ENCODE data around the gene DOCK1.

The DOCK1 gene

DNA sequence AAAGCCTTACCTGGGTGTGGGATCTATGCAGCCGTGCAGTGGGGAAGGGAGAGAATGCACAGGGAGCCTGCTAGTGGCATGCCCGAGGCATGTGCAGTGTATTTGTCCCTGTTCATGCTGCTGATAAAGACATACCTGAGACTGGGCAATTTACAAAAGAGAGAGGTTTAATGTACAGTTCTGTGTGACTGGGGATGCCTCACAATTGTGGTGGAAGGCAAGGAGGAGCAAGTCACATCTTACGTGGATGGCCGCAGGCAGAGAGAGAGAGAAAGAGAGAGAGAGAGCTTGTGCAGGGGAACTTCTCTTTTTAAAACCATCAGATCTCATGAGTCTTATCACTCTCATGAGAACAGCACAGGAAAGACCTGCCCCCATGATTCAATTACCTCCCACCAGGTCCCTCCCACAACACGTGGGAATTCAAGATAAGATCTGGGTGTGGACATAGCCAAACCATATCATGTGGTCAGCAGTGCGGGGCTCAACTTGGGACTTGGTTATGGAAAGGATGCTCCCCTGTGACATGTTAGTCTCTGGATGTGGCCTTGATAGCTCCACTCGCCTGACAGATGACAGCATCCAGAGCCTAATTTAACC, 128.9 kb downstream of the DOCK1 start:
- Histone ChIP-seq H3K36me3 (ENCODE audit: control insufficient read depth in 2 of 2, insufficient read depth in 2 of 2, low read length in 2 of 2) (peaks cover 36 to 47% of the 10 kb centered on the region in 2 donors), H3K27me3 (ENCODE audit: control insufficient read depth in 1 of 2, insufficient read depth in 2 of 2, low read length in 2 of 2) (no peaks in the 10 kb centered on the region), H3K9me3 (ENCODE audit: control insufficient read depth in 2 of 2, low read length in 2 of 2) (no peaks in the 10 kb centered on the region), H3K4me1 (ENCODE audit: control insufficient read depth, insufficient read depth, low read length) (peaks cover 2% of the 10 kb centered on the region), H3K27ac (ENCODE audit: low read length) (no peak overlapping the region), H3K4me3 (ENCODE audit: low read length in 2 of 2) (no peak overlapping the region), H3K9ac (ENCODE audit: low read length in 2 of 2) (no peak overlapping the region)

GRCh38 chr10:127034790-127035189, 129.6 kb downstream of the DOCK1 start:
- peaks cover 41 to 46% of the 10 kb centered on the region in 2 donors for H3K36me3 ChIP-seq (ENCODE audit: control insufficient read depth in 2 of 2, insufficient read depth in 2 of 2, low read length in 2 of 2)

GRCh38 chr10:127035827-127036226, 130.6 kb downstream of the DOCK1 start:
- H3K4me1 ChIP-seq (ENCODE audit: control insufficient read depth, insufficient read depth, low read length): peaks cover 2% of the 10 kb centered on the region
- no peaks in the 10 kb centered on the region for H3K27me3 ChIP-seq (ENCODE audit: control insufficient read depth in 1 of 2, insufficient read depth in 2 of 2, low read length in 2 of 2)
- H3K4me3 ChIP-seq (ENCODE audit: low read length in 2 of 2): no peak overlapping the region
- no peak overlapping the region for H3K9ac ChIP-seq (ENCODE audit: low read length in 2 of 2)
- H3K36me3 ChIP-seq (ENCODE audit: control insufficient read depth in 2 of 2, insufficient read depth in 2 of 2, low read length in 2 of 2): peaks cover 45 to 55% of the 10 kb centered on the region in 2 donors
- H3K27ac ChIP-seq (ENCODE audit: low read length): no peak overlapping the region
- H3K9me3 ChIP-seq (ENCODE audit: control insufficient read depth in 2 of 2, low read length in 2 of 2): no peaks in the 10 kb centered on the region

More at GRCh38 chr10:127034790-127035189, 129.6 kb downstream of the DOCK1 start:
- Histone ChIP-seq H3K9me3 (ENCODE audit: control insufficient read depth in 2 of 2, low read length in 2 of 2) (no peaks in the 10 kb centered on the region), H3K9ac (ENCODE audit: low read length in 2 of 2) (no peak overlapping the region), H3K4me1 (ENCODE audit: control insufficient read depth, insufficient read depth, low read length) (peaks cover 2% of the 10 kb centered on the region), H3K27me3 (ENCODE audit: control insufficient read depth in 1 of 2, insufficient read depth in 2 of 2, low read length in 2 of 2) (no peaks in the 10 kb centered on the region), H3K27ac (ENCODE audit: low read length) (no peak overlapping the region), H3K4me3 (ENCODE audit: low read length in 2 of 2) (no peak overlapping the region)

DNA sequence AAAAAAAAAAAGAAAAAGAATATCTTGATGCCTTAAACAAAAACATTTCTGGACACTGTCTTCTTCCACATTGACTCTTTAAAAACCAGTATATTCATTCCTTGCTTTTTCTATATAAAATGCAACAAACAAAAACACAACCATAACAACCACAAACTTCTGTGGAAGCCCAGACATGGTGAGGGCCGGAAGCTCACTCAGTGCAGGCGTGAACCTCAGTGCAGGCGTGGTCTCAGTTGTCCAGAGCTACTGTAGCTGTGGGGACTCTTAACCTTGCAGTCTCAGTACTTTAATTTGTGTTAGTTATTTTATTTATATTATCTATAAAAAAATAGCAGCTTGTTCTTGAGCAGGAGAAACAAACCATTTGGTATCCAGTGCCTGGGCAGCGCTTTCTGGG, 131.8 kb downstream of the DOCK1 start:
- no peak overlapping the region for H3K9ac ChIP-seq (ENCODE audit: low read length in 2 of 2)

GRCh38 chr10:127039435-127039834, 134.2 kb downstream of the DOCK1 start:
- Histone ChIP-seq H3K36me3 (ENCODE audit: control insufficient read depth in 2 of 2, insufficient read depth in 2 of 2, low read length in 2 of 2) (peaks cover 23 to 47% of the 10 kb centered on the region in 2 donors), H3K4me1 (ENCODE audit: control insufficient read depth, insufficient read depth, low read length) (no peaks in the 10 kb centered on the region), H3K9ac (ENCODE audit: low read length in 2 of 2) (no peak overlapping the region), H3K4me3 (ENCODE audit: low read length in 2 of 2) (no peak overlapping the region), H3K27me3 (ENCODE audit: control insufficient read depth in 1 of 2, insufficient read depth in 2 of 2, low read length in 2 of 2) (no peaks in the 10 kb centered on the region), H3K9me3 (ENCODE audit: control insufficient read depth in 2 of 2, low read length in 2 of 2) (no peaks in the 10 kb centered on the region), H3K27ac (ENCODE audit: low read length) (no peak overlapping the region)

More for the DNA sequence above, 131.8 kb downstream of the DOCK1 start:
- peaks cover 2% of the 10 kb centered on the region for H3K4me1 ChIP-seq (ENCODE audit: control insufficient read depth, insufficient read depth, low read length)
- no peak overlapping the region for H3K4me3 ChIP-seq (ENCODE audit: low read length in 2 of 2)
- no peaks in the 10 kb centered on the region for H3K27me3 ChIP-seq (ENCODE audit: control insufficient read depth in 1 of 2, insufficient read depth in 2 of 2, low read length in 2 of 2)
- no peak overlapping the region for H3K27ac ChIP-seq (ENCODE audit: low read length)
- peaks cover 41 to 49% of the 10 kb centered on the region in 2 donors for H3K36me3 ChIP-seq (ENCODE audit: control insufficient read depth in 2 of 2, insufficient read depth in 2 of 2, low read length in 2 of 2)
- no peaks in the 10 kb centered on the region for H3K9me3 ChIP-seq (ENCODE audit: control insufficient read depth in 2 of 2, low read length in 2 of 2)

DNA sequence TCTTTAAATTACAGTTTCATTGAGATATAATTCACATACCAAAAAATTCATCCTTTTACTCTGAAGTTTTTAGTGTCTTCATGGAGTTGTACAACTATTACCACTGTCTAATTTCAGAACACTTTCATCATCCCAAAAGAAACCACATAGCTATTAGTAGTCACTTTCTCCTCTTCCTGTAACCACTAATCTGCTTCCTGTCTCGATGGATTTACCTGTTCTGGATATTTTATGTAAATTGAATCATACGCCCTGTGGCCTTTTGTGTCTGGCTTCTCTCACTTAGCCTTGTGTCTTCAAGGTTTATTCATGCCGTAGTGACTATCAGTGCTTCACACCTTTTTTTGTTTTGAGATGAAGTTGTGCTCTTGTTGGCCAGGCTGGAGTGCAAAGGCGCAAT, 135.5 kb downstream of the DOCK1 start:
- H3K9me3 ChIP-seq (ENCODE audit: control insufficient read depth in 2 of 2, low read length in 2 of 2): no peaks in the 10 kb centered on the region
- no peaks in the 10 kb centered on the region for H3K27me3 ChIP-seq (ENCODE audit: control insufficient read depth in 1 of 2, insufficient read depth in 2 of 2, low read length in 2 of 2)
- H3K27ac ChIP-seq (ENCODE audit: low read length): no peak overlapping the region
- H3K4me3 ChIP-seq (ENCODE audit: low read length in 2 of 2): no peak overlapping the region
- no peaks in the 10 kb centered on the region for H3K4me1 ChIP-seq (ENCODE audit: control insufficient read depth, insufficient read depth, low read length)
- H3K36me3 ChIP-seq (ENCODE audit: control insufficient read depth in 2 of 2, insufficient read depth in 2 of 2, low read length in 2 of 2): peaks cover 24 to 40% of the 10 kb centered on the region in 2 donors
- H3K9ac ChIP-seq (ENCODE audit: low read length in 2 of 2): no peak overlapping the region

DNA sequence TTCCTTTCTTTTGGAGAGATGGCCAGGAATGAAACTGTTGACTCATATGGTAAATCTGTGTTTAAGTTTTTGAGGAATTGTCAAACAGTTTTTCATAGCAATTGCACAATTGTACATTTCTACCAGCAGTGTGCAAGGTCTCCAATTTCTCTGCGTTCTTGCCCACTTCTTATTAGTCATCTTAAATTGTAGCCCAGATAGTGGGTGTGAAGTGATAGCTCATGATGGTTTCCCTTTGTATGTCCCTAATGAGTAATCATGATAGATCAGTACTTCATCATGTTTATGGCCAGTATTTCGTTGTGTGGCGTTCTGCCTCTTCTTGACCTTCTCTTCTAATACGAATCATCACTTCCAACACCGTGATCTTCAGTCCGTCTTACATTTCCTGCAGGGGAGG, 136.3 kb downstream of the DOCK1 start:
- H3K36me3 ChIP-seq (ENCODE audit: control insufficient read depth in 2 of 2, insufficient read depth in 2 of 2, low read length in 2 of 2): peaks cover 24 to 40% of the 10 kb centered on the region in 2 donors
- H3K27me3 ChIP-seq (ENCODE audit: control insufficient read depth in 1 of 2, insufficient read depth in 2 of 2, low read length in 2 of 2): no peaks in the 10 kb centered on the region
- H3K27ac ChIP-seq (ENCODE audit: low read length): no peak overlapping the region
- no peak overlapping the region for H3K4me3 ChIP-seq (ENCODE audit: low read length in 2 of 2)
- no peaks in the 10 kb centered on the region for H3K4me1 ChIP-seq (ENCODE audit: control insufficient read depth, insufficient read depth, low read length)
- no peak overlapping the region for H3K9ac ChIP-seq (ENCODE audit: low read length in 2 of 2)
- no peaks in the 10 kb centered on the region for H3K9me3 ChIP-seq (ENCODE audit: control insufficient read depth in 2 of 2, low read length in 2 of 2)

DNA sequence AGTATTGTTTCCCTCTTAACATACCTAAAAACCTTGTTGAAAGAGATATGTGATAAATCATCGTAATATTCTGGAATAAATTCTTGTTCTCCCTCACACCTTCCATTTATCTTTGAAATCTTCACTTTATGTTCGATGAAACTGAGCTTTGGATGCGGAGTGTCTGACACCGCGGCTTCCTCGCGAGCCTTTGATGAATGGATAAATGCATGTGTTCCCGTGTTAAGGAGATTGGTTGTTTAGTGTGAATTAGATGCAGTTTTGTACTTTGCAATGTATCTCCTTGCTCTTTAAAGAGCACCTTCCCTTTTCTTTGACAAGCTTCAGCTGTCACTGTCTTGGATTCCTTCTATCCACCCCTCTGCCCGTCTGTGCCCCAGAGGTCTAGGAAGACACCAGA, 138.1 kb downstream of the DOCK1 start:
- no peaks in the 10 kb centered on the region for H3K9me3 ChIP-seq (ENCODE audit: control insufficient read depth in 2 of 2, low read length in 2 of 2)
- no peak overlapping the region for H3K4me3 ChIP-seq (ENCODE audit: low read length in 2 of 2)
- H3K27me3 ChIP-seq (ENCODE audit: control insufficient read depth in 1 of 2, insufficient read depth in 2 of 2, low read length in 2 of 2): no peaks in the 10 kb centered on the region
- H3K27ac ChIP-seq (ENCODE audit: low read length): no peak overlapping the region
- no peak overlapping the region for H3K9ac ChIP-seq (ENCODE audit: low read length in 2 of 2)
- H3K4me1 ChIP-seq (ENCODE audit: control insufficient read depth, insufficient read depth, low read length): no peaks in the 10 kb centered on the region
- peaks cover 22 to 35% of the 10 kb centered on the region in 2 donors for H3K36me3 ChIP-seq (ENCODE audit: control insufficient read depth in 2 of 2, insufficient read depth in 2 of 2, low read length in 2 of 2)

GRCh38 chr10:127044186-127044585, 139.0 kb downstream of the DOCK1 start:
- no peak overlapping the region for H3K27ac ChIP-seq (ENCODE audit: low read length)
- no peak overlapping the region for H3K4me3 ChIP-seq (ENCODE audit: low read length in 2 of 2)
- peaks cover 17 to 32% of the 10 kb centered on the region in 2 donors for H3K36me3 ChIP-seq (ENCODE audit: control insufficient read depth in 2 of 2, insufficient read depth in 2 of 2, low read length in 2 of 2)
- no peaks in the 10 kb centered on the region for H3K9me3 ChIP-seq (ENCODE audit: control insufficient read depth in 2 of 2, low read length in 2 of 2)
- H3K4me1 ChIP-seq (ENCODE audit: control insufficient read depth, insufficient read depth, low read length): no peaks in the 10 kb centered on the region
- H3K27me3 ChIP-seq (ENCODE audit: control insufficient read depth in 1 of 2, insufficient read depth in 2 of 2, low read length in 2 of 2): no peaks in the 10 kb centered on the region
- no peak overlapping the region for H3K9ac ChIP-seq (ENCODE audit: low read length in 2 of 2)

DNA sequence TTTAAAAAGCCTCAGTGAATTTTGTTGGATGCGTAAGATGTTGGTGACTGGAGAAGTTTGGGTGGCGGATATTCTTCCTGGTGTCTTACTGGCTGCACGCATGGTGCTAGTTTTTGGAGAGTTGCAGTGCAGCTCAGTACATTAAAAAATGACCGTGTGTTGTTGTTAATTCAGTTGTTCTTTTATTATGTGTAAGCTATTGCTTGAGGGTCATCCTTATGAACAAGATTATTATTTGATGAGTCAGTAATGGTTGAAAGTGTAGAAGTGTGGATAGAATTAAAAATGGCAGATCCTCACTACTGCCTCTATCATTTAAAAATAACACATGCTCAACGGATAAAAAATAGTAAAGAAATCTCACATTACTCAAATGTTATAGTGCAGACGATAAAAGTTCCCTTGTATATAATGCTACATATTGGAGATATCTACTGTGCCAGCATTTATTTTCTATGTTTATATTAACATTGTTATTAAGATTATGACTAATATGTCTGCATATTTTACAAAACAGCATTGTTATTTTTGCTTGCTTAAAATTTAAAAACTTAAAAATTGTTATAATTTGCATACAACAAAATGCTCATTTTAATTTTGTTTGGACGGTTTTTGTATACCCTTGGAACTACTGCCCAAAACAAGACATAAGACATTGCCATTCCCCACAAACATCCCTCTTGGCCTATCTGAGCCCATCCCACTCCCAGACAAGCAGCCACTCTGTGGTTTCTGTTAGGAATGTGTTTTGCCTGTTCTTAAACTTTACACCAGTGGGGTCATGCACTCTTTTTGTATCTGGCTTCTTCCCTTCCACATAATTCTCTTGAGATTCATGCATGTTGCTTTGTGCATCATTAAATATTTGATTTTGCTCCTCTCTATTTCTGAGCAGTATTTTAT, 142.0 kb downstream of the DOCK1 start:
- Histone ChIP-seq H3K4me3 (ENCODE audit: low read length in 2 of 2) (no peak overlapping the region), H3K27me3 (ENCODE audit: control insufficient read depth in 1 of 2, insufficient read depth in 2 of 2, low read length in 2 of 2) (no peaks in the 10 kb centered on the region), H3K36me3 (ENCODE audit: control insufficient read depth in 2 of 2, insufficient read depth in 2 of 2, low read length in 2 of 2) (peaks cover 7 to 14% of the 10 kb centered on the region in 2 donors), H3K9me3 (ENCODE audit: control insufficient read depth in 2 of 2, low read length in 2 of 2) (no peaks in the 10 kb centered on the region), H3K9ac (ENCODE audit: low read length in 2 of 2) (no peak overlapping the region), H3K4me1 (ENCODE audit: control insufficient read depth, insufficient read depth, low read length) (no peaks in the 10 kb centered on the region), H3K27ac (ENCODE audit: low read length) (no peak overlapping the region)

DNA sequence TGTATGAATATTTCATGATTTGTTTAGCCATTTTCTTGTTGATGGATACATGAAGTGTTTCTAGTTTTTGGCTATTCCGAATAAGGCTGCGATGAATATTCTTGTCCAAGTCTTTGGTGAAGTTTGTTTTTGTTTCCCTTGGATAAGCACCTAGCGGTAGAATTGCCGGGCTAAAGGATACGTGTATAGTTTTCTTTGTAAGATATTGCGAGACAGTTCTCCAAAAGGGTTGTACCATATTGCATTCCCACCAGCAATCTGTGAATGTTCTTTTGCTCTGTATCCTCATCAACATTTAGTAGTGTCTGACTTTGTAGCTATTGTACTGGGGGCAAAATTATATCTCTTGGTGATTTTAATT, 142.6 kb downstream of the DOCK1 start:
- no peak overlapping the region for H3K27ac ChIP-seq (ENCODE audit: low read length)
- H3K9ac ChIP-seq (ENCODE audit: low read length in 2 of 2): no peak overlapping the region
- H3K4me1 ChIP-seq (ENCODE audit: control insufficient read depth, insufficient read depth, low read length): no peaks in the 10 kb centered on the region
- H3K4me3 ChIP-seq (ENCODE audit: low read length in 2 of 2): no peak overlapping the region
- peaks cover 7 to 12% of the 10 kb centered on the region in 2 donors for H3K36me3 ChIP-seq (ENCODE audit: control insufficient read depth in 2 of 2, insufficient read depth in 2 of 2, low read length in 2 of 2)
- no peaks in the 10 kb centered on the region for H3K27me3 ChIP-seq (ENCODE audit: control insufficient read depth in 1 of 2, insufficient read depth in 2 of 2, low read length in 2 of 2)
- no peaks in the 10 kb centered on the region for H3K9me3 ChIP-seq (ENCODE audit: control insufficient read depth in 2 of 2, low read length in 2 of 2)
